Osteocyte (in vitro differentiated cells): ENCODE measurements around the gene DDAH1. TPM values are rescaled to one million over a fixed set of nuclear protein-coding genes. Genes with fewer than 3 reads are reported as not detected.

Experiments
- DNase-seq: peaks from one replicate; pipeline ENCODE4 v3.0.0; 2021; ENCODE audit warnings: mixed read lengths; ENCODE audit not compliant: unreplicated experiment; ENCODE audit errors: extremely low spot score
- H3K27ac Mint-ChIP-seq: one replicate; pipeline ENCODE4 v1.8.0; 2021; ENCODE audit warnings: mild to moderate bottlenecking, mixed read lengths; ENCODE audit not compliant: unreplicated experiment
- H3K27me3 Mint-ChIP-seq: one replicate; pipeline ENCODE4 v1.8.0; 2021; ENCODE audit warnings: mixed read lengths; ENCODE audit not compliant: unreplicated experiment
- H3K36me3 Mint-ChIP-seq: one replicate; pipeline ENCODE4 v1.8.0; 2021; ENCODE audit warnings: mixed read lengths; ENCODE audit not compliant: unreplicated experiment
- H3K4me1 Mint-ChIP-seq: one replicate; pipeline ENCODE4 v1.8.0; 2021; ENCODE audit warnings: mixed read lengths; ENCODE audit not compliant: unreplicated experiment
- H3K4me3 Mint-ChIP-seq: one replicate; pipeline ENCODE4 v1.8.0; 2021; ENCODE audit warnings: mild to moderate bottlenecking, moderate library complexity, mixed read lengths; ENCODE audit not compliant: unreplicated experiment
- H3K9me3 Mint-ChIP-seq: one replicate; pipeline ENCODE4 v1.8.0; 2021; ENCODE audit warnings: mixed read lengths; ENCODE audit not compliant: unreplicated experiment
- total RNA-seq: library from RNA; stranded (reverse); gene quantifications from 2 replicates; pipeline ENCODE4 v1.2.1, GENCODE V29; 2021
- TF ChIP-seq, protein P1 (sequence below): fragments of 200-600 bp; sonication (generic); IDR thresholded peaks from 2 replicates; pipeline ENCODE4 v1.5.0; 2021; ENCODE audit warnings: antibody characterized with exemption, mild to moderate bottlenecking, moderate library complexity

DDAH1 gene
- total RNA-seq, 1 donor from 2014 or later = 46.8 TPM

DNA sequence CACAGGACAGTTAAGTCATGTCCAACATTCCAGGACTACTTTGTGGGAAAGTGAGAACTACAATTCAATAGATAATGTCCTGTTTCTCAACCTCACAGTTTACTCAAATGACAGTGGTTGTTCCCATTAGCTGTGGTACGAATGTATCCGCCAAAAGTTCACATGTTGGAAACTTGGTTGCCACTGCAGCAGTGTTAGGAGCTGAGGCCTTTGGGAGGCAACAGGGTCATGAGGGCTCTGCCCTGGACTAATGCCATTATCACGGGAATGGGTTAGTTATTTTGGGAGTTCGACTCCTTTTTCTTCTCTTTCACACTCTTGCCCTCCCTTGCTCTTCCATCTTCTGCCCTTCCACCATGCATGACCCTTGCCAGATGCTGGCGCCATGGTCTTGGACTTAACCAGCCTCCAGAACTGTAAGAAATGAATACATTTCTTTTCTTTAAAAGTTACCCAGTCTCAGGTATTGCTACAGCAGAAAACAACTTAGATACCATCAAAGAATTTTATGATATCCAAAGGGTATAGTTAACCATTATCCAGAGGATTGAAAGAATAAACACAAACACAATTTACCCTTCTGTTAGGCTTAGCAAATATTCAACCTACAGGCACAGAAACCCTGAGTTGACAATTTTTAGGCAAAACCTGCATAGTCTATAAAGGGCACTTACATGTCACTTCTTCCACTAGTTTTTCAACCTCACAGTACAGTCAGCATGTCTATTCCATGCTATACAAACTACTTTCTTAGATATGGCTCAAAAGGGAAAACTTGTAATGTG lies 196.0 kb downstream of the DDAH1 start:
- H3K4me3 Mint-ChIP-seq = no peak overlapping the region
- H3K27me3 Mint-ChIP-seq = no peaks in the 10 kb centered on the region
- H3K36me3 Mint-ChIP-seq = peaks cover 45% of the 10 kb centered on the region
- H3K9me3 Mint-ChIP-seq = no peaks in the 10 kb centered on the region
- no peak overlapping the region for H3K27ac Mint-ChIP-seq
- TF ChIP-seq, protein P1, sequence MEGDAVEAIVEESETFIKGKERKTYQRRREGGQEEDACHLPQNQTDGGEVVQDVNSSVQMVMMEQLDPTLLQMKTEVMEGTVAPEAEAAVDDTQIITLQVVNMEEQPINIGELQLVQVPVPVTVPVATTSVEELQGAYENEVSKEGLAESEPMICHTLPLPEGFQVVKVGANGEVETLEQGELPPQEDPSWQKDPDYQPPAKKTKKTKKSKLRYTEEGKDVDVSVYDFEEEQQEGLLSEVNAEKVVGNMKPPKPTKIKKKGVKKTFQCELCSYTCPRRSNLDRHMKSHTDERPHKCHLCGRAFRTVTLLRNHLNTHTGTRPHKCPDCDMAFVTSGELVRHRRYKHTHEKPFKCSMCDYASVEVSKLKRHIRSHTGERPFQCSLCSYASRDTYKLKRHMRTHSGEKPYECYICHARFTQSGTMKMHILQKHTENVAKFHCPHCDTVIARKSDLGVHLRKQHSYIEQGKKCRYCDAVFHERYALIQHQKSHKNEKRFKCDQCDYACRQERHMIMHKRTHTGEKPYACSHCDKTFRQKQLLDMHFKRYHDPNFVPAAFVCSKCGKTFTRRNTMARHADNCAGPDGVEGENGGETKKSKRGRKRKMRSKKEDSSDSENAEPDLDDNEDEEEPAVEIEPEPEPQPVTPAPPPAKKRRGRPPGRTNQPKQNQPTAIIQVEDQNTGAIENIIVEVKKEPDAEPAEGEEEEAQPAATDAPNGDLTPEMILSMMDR = no peak
- peaks cover 13% of the 10 kb centered on the region for H3K4me1 Mint-ChIP-seq
- no peak for DNase-seq

Other genes starting within 250 kb of the DDAH1 start
- gene C1orf52, start 205.5 kb downstream of the DDAH1 start, total RNA-seq = 30.8 and 32.2 TPM in 2 replicates
- gene BCL10, start 188.5 kb downstream of the DDAH1 start, total RNA-seq = 27.9 and 29.0 TPM in 2 replicates
- 412 and 526 TPM in 2 replicates for gene CCN1, start 115.6 kb upstream of the DDAH1 start, total RNA-seq
- gene ZNHIT6, start 243.3 kb upstream of the DDAH1 start, total RNA-seq = 18.1 and 20.0 TPM in 2 replicates